ENCODE data around the gene SEMA4G.
"Not testable (repeated sequence)": the region's sequence is repeated elsewhere in the genome, so short reads cannot be mapped to it uniquely, and the experiment has no call there.

SEMA4G gene

GRCh38 chr10:100972115-100972903 lies 3.0 kb downstream of the SEMA4G start:
- DNase-seq: no peak

GRCh38 chr10:100972904-100973535 lies 3.7 kb downstream of the SEMA4G start:
- DNase-seq: no peak

- not testable (repeated sequence) for DNase-seq
These were observed 6.1 kb downstream of the SEMA4G start for GRCh38 chr10:100975397-100975796.

GRCh38 chr10:100976906-100977305 lies 7.6 kb downstream of the SEMA4G start:
- DNase-seq: no peak

GRCh38 chr10:100977436-100977835 lies 8.1 kb downstream of the SEMA4G start:
- no peak for DNase-seq

DNA sequence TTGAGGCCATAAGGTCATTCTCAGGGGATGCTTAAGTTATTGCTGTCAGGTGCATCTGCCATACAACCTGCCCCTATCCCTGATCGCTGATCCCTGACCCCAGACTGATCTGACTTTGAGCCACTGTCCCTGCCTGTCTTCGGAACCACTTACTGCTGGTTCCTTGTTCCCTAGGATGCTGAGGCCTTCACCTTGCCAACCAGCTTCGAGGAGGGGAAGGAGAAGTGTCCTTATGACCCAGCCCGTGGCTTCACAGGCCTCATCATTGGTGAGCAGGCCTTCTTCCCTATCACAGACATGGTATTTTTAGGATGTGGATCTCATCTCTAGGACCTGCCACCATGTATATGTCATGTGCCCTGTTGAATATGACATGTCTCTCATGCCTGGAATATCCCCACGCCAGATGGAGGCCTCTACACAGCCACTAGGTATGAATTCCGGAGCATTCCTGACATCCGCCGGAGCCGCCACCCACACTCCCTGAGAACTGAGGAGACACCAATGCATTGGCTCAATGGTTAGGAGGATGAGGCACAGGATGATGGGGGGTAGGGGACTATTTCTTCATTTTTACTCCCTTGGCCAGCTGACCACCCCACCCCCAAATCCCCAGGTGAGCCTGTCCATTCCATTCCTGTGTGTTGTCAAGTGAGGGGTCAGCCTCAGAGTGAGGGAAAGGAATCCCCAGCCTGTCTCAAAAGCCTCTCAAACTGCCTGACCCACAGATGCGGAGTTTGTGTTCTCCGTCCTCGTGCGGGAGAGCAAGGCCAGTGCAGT lies 9.0 kb downstream of the SEMA4G start:
- DNase-seq: no peak

DNA sequence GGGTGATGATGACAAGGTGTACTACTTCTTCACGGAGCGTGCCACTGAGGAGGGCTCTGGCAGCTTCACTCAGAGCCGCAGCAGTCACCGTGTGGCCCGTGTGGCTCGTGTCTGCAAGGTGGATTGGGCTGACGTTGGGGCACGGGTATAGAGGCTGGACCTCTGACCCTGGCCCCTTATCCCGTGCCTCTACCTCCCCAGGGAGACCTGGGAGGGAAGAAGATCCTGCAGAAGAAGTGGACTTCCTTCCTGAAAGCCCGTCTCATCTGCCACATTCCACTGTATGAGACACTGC lies 9.5 kb downstream of the SEMA4G start:
- DNase-seq: no peak

- no peak for DNase-seq
These were observed 10.5 kb downstream of the SEMA4G start for GRCh38 chr10:100979791-100980272.

- DNase-seq: no peak
These were observed 11.0 kb downstream of the SEMA4G start for GRCh38 chr10:100980311-100980710.

GRCh38 chr10:100980711-100981110 lies 11.4 kb downstream of the SEMA4G start:
- DNase-seq: no peak

DNA sequence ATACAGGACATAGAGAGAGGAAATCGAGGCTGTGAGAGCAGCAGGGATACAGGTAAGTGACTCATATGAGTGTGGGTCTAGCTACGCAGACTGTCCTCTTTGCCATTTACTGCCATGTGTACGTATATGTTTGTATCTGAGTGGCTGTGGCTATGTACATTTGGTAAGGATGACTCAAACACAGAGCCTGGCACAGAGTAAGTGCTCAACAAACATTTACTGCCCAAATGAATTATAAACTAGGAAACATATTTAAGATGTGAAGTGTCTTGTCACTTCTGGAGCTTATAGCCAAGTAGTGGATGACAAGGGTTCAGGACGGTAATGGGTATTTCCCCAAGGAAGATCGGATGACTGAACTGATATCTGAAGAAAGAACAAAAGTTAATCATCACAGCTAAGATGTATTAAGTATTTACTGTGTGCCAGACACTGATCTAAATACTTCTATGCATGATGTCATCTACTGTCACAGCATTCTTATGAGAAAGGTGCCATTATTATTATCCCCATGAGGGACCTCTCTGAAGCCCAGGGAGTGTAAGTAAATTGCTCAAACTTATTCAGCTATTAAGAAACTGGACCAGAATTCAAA lies 12.0 kb downstream of the SEMA4G start:
- DNase-seq: no peak

- DNase-seq: no peak
These were observed 13.9 kb downstream of the SEMA4G start for GRCh38 chr10:100982916-100983830.

- DNase-seq: no peak
These were observed 14.8 kb downstream of the SEMA4G start for GRCh38 chr10:100983868-100984671.

- no peak for DNase-seq
These were observed 15.4 kb downstream of the SEMA4G start for GRCh38 chr10:100984672-100985177.

GRCh38 chr10:100985336-100985735 lies 16.0 kb downstream of the SEMA4G start:
- no peak for DNase-seq

DNA sequence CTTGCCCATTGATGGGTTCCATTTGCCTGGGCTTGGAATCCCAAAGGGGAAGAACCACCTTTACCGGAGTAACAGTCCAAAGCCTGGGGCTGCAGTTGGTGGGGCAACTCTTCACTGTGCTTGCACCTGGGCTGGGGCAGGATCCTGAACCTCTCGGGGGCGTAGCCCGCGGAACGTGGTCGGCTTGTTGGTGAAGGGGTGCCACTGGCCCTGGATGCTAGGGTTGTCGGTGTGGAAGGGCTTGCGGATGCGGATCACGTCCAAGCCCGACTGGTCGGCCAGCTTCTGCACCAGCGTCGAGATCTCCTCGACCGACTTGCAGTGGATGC lies 17.3 kb downstream of the SEMA4G start:
- DNase-seq: no peak

GRCh38 chr10:100986952-100987684 lies 17.8 kb downstream of the SEMA4G start, which contains the start of the genes MRPL43 and TWNK:
MRPL43 (minus strand) TSS chr10:100987497; CDS start chr10:100987443, 54 bp downstream.
TWNK (plus strand) TSS chr10:100987543; CDS start chr10:100988211, 668 bp downstream.
- DNase-seq: peak; percentile 88

DNA sequence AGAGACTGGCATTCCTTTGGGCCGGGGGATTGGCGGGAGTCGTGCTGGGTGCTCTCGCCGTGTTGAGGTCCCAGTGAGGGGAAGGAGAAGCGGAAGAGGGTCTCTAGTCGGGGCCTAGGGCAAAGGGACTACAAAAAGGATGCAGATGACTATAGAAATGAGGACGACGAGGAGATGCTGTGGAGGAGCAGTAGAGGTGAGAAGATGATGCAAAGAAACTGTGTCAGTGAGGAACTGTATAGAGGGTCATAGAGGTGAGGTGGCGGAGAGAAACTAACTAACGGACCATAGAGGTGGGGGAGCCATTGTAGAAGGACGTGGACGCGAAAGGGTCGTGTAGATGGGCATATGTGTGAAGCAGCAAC lies 18.4 kb downstream of the SEMA4G start:
- DNase-seq: no peak

DNA sequence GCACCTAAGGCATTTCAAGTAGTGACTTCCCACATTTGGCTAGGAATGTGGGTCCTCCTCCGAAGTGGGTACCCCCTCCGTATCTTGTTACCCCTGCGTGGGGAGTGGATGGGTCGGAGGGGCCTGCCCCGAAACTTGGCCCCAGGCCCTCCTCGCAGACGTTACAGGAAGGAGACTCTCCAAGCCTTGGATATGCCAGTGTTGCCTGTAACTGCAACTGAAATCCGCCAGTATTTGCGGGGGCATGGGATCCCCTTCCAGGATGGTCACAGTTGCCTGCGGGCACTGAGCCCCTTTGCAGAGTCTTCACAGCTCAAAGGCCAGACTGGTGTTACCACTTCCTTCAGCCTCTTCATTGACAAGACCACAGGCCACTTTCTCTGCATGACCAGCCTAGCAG lies 18.9 kb downstream of the SEMA4G start:
- no peak for DNase-seq

- no peak for DNase-seq
These were observed 19.8 kb downstream of the SEMA4G start for GRCh38 chr10:100989088-100989487.
